A673 (cell line): ENCODE results near the gene ITPR3. TPM values are rescaled to one million over a fixed set of nuclear protein-coding genes. Genes with fewer than 3 reads are reported as not detected.

ENCODE experiments used
- BruUV-seq: library from RNA; stranded (reverse); fragments of 400-500 nt; replicated peaks from 2 replicates; lab custom pipeline; 2021; lab: Mats Ljungman, UMichigan
- CTCF ChIA-PET: fragments of 300-600 bp; sonication (Branson Sonifier 250); formaldehyde crosslinking; loops from one replicate; lab custom pipeline; 2022; ENCODE audit warnings: antibody characterized with exemption; lab: Charles Lee
- POLR2A ChIA-PET: fragments of 300-600 bp; sonication (Branson Sonifier 250); formaldehyde crosslinking; loops from one replicate; lab custom pipeline; 2022; ENCODE audit warnings: antibody characterized with exemption; ENCODE audit not compliant: low non-redundant PET; lab: Charles Lee
- DNase-seq: peaks from one replicate; pipeline ENCODE4 v3.0.0-alpha.2; 2015; ENCODE audit warnings: low spot score
- H3K27ac ChIP-seq: fragments of 200-600 bp; sonication (generic); 2 replicates; pipeline ENCODE4 v1.5.1; 2016; ENCODE audit warnings: mixed run types, low read depth, mild to moderate bottlenecking, mixed read lengths, antibody characterized with exemption, low read length; ENCODE audit not compliant: poor library complexity, severe bottlenecking
- H3K27me3 ChIP-seq: fragments of 200-600 bp; sonication (generic); replicated peaks from 2 replicates; pipeline ENCODE4 v1.6.1; 2017; ENCODE audit warnings: mixed run types, low read depth, mild to moderate bottlenecking, mixed read lengths, antibody characterized with exemption, low read length; ENCODE audit not compliant: insufficient read depth, poor library complexity
- H3K36me3 ChIP-seq: fragments of 200-600 bp; sonication (generic); 2 replicates; pipeline ENCODE4 v1.6.1; 2016; ENCODE audit warnings: mixed run types, mild to moderate bottlenecking, mixed read lengths, antibody characterized with exemption, low read length; ENCODE audit not compliant: insufficient read depth, poor library complexity, severe bottlenecking
- H3K4me1 ChIP-seq: fragments of 200-600 bp; sonication (generic); 2 replicates; pipeline ENCODE4 v1.6.1; 2017; ENCODE audit warnings: mixed run types, mild to moderate bottlenecking, mixed read lengths, antibody characterized with exemption, low read length; ENCODE audit not compliant: insufficient read depth, poor library complexity, severe bottlenecking
- H3K4me3 ChIP-seq: fragments of 200-600 bp; sonication (generic); 2 replicates; pipeline ENCODE4 v1.5.1; 2016; ENCODE audit warnings: low read depth, mixed run types, mild to moderate bottlenecking, mixed read lengths, low read length; ENCODE audit not compliant: poor library complexity, severe bottlenecking
- H3K9me3 ChIP-seq: fragments of 200-600 bp; sonication (generic); 2 replicates; pipeline ENCODE4 v1.6.1; 2016; ENCODE audit warnings: mixed run types, low read depth, mild to moderate bottlenecking, mixed read lengths, antibody characterized with exemption, low read length; ENCODE audit not compliant: poor library complexity, severe bottlenecking
- CTCF ChIP-seq: fragments of 300-800, 200-600 bp; sonication (generic); conservative IDR thresholded peaks from 2 replicates; pipeline ENCODE4 v1.5.1; 2017; ENCODE audit warnings: low read depth, mild to moderate bottlenecking, antibody characterized with exemption, low read length, moderate library complexity, mixed read lengths
- EZH2 ChIP-seq: fragments of 200-600 bp; sonication (generic); IDR thresholded peaks from 2 replicates; pipeline ENCODE4 v1.6.1; 2017; ENCODE audit warnings: borderline replicate concordance, low read depth, mild to moderate bottlenecking, mixed read lengths, antibody characterized with exemption, low read length; ENCODE audit not compliant: poor library complexity, severe bottlenecking
- intact Hi-C: fragments of 100-400 bp; cut with micrococcal nuclease; formaldehyde crosslinking; loops from one replicate; pipeline ENCODE4 v1.10.0; 2022; ENCODE audit not compliant: unreplicated experiment
- total RNA-seq: library from RNA; stranded (reverse); gene quantifications from 2 replicates; pipeline ENCODE4 v1.2.3, GENCODE V29; 2021

Gene ITPR3
- total RNA-seq, 1 experiment from 2014 or later, result 27.8 TPM

GRCh38 chr6:33692760-33693158, 71.6 kb downstream of the ITPR3 start:
- ChIA-PET CTCF (no interaction called here), POLR2A (no interaction called here)
- no peaks in the 10 kb centered on the region for H3K27me3 ChIP-seq
- intact Hi-C loops, result no loop called here
- DNase-seq, result no peak
- BruUV-seq, result no TSS peak
- no peak overlapping the region for H3K4me3 ChIP-seq
- TF ChIP-seq CTCF (no peak), EZH2 (no peak)
- peaks cover 46% of the 10 kb centered on the region for H3K36me3 ChIP-seq
- H3K27ac ChIP-seq, result no peak overlapping the region
- no peaks in the 10 kb centered on the region for H3K9me3 ChIP-seq
- H3K4me1 ChIP-seq, result peaks cover 43% of the 10 kb centered on the region

- Histone ChIP-seq H3K27me3 (no peaks in the 10 kb centered on the region), H3K36me3 (peaks cover 53% of the 10 kb centered on the region), H3K27ac (no peak overlapping the region), H3K4me3 (no peak overlapping the region), H3K4me1 (peaks cover 49% of the 10 kb centered on the region), H3K9me3 (no peaks in the 10 kb centered on the region)
- TF ChIP-seq CTCF (no peak), EZH2 (no peak)
- no peak for DNase-seq
- BruUV-seq, result no TSS peak
- POLR2A ChIA-PET, result no interaction called here
- CTCF ChIA-PET, result no interaction called here
- intact Hi-C loops, result no loop called here
Observed at GRCh38 chr6:33693186-33694105, 72.3 kb downstream of the ITPR3 start.

GRCh38 chr6:33694401-33694931, 73.3 kb downstream of the ITPR3 start:
- intact Hi-C loops, result no loop called here
- peaks cover 60% of the 10 kb centered on the region for H3K4me1 ChIP-seq
- DNase-seq, result peak; percentile 50

More at GRCh38 chr6:33694401-33694931, 73.3 kb downstream of the ITPR3 start:
- TF ChIP-seq EZH2 (no peak), CTCF (no peak)
- no peak overlapping the region for H3K4me3 ChIP-seq
- H3K36me3 ChIP-seq, result peaks cover 58% of the 10 kb centered on the region
- H3K27ac ChIP-seq, result peak overlapping the region; percentile 89
- H3K27me3 ChIP-seq, result no peaks in the 10 kb centered on the region
- no peaks in the 10 kb centered on the region for H3K9me3 ChIP-seq
- CTCF ChIA-PET, result no interaction called here
- POLR2A ChIA-PET, result no interaction called here
- no TSS peak for BruUV-seq
